H9 (cell line): ENCODE measurements around the gene MORC1. TPM values are rescaled to one million over a fixed set of nuclear protein-coding genes. Genes with fewer than 3 reads are reported as not detected.

Source experiments
- DNase-seq: peaks from one replicate; pipeline ENCODE4 v3.0.0-alpha.2; 2017
- H2AFZ ChIP-seq: one replicate; pipeline ENCODE4 v1.6.1; 2013; ENCODE audit warnings: mild to moderate bottlenecking, low read length, control low read depth, moderate library complexity
- H2AK5ac ChIP-seq: 2 replicates; pipeline ENCODE4 v1.6.1; 2013; ENCODE audit warnings: low read length, control low read depth, mixed read lengths; ENCODE audit not compliant: insufficient read length
- H2BK120ac ChIP-seq: one replicate; pipeline ENCODE4 v1.6.1; 2013; ENCODE audit warnings: low read depth, mild to moderate bottlenecking, low read length, control low read depth, inconsistent platforms; ENCODE audit not compliant: poor library complexity, severe bottlenecking
- H2BK12ac ChIP-seq: 2 replicates; pipeline ENCODE4 v1.6.1; 2013; ENCODE audit warnings: low read length, control low read depth, mixed read lengths, low read depth; ENCODE audit not compliant: insufficient read length
- H2BK15ac ChIP-seq: 2 replicates; pipeline ENCODE4 v1.6.1; 2013; ENCODE audit warnings: low read depth, low read length, control low read depth
- H2BK20ac ChIP-seq: one replicate; pipeline ENCODE4 v1.6.1; 2013; ENCODE audit warnings: low read depth, mild to moderate bottlenecking, low read length, control low read depth, inconsistent platforms; ENCODE audit not compliant: poor library complexity, severe bottlenecking
- H2BK5ac ChIP-seq: 2 replicates; pipeline ENCODE4 v1.6.1; 2013; ENCODE audit warnings: low read length, control low read depth, mixed read lengths; ENCODE audit not compliant: insufficient read length
- H3K14ac ChIP-seq: 2 replicates; pipeline ENCODE4 v1.6.1; 2013; ENCODE audit warnings: low read length, control low read depth; ENCODE audit not compliant: insufficient read depth
- H3K18ac ChIP-seq: 2 replicates; pipeline ENCODE4 v1.6.1; 2013; ENCODE audit warnings: low read depth, mild to moderate bottlenecking, mixed read lengths, low read length, control low read depth; ENCODE audit not compliant: insufficient read length
- H3K23ac ChIP-seq: 2 replicates; pipeline ENCODE4 v1.6.1; 2013; ENCODE audit warnings: low read length, control low read depth, mixed read lengths, low read depth; ENCODE audit not compliant: insufficient read length
- H3K23me2 ChIP-seq: 2 replicates; pipeline ENCODE4 v1.6.1; 2013; ENCODE audit warnings: low read depth, mild to moderate bottlenecking, mixed read lengths, low read length, control low read depth; ENCODE audit not compliant: insufficient read length, poor library complexity, severe bottlenecking
- H3K27ac ChIP-seq: 2 replicates; pipeline ENCODE4 v1.5.1; 2013; ENCODE audit warnings: low read length, control low read depth, mixed read lengths, low read depth; ENCODE audit not compliant: insufficient read length
- H3K27me3 ChIP-seq: 2 replicates; pipeline ENCODE4 v1.6.1; 2013; ENCODE audit warnings: low read length, control low read depth, inconsistent platforms; ENCODE audit not compliant: insufficient read depth
- H3K4ac ChIP-seq: 2 replicates; pipeline ENCODE4 v1.6.1; 2013; ENCODE audit warnings: low read depth, mild to moderate bottlenecking, control low read depth, inconsistent platforms, low read length, moderate library complexity
- H3K4me1 ChIP-seq: 2 replicates; pipeline ENCODE4 v1.6.1; 2013; ENCODE audit warnings: low read length, control low read depth, inconsistent platforms; ENCODE audit not compliant: insufficient read depth
- H3K4me2 ChIP-seq: 2 replicates; pipeline ENCODE4 v1.6.1; 2013; ENCODE audit warnings: low read length, control low read depth, mixed read lengths; ENCODE audit not compliant: insufficient read length, insufficient read depth
- H3K56ac ChIP-seq: 2 replicates; pipeline ENCODE4 v1.6.1; 2013; ENCODE audit warnings: low read depth, mild to moderate bottlenecking, mixed read lengths, low read length, control low read depth; ENCODE audit not compliant: insufficient read length
- H3K79me1 ChIP-seq: 2 replicates; pipeline ENCODE4 v1.6.1; 2013; ENCODE audit warnings: low read depth, mild to moderate bottlenecking, moderate library complexity, low read length, control low read depth, inconsistent platforms; ENCODE audit not compliant: insufficient read depth, poor library complexity, severe bottlenecking
- H3K79me2 ChIP-seq: 2 replicates; pipeline ENCODE4 v1.6.1; 2013; ENCODE audit warnings: low read length, control low read depth, inconsistent platforms; ENCODE audit not compliant: insufficient read depth
- H3K9ac ChIP-seq: 2 replicates; pipeline ENCODE4 v1.6.1; 2013; ENCODE audit warnings: low read length, control low read depth, mixed read lengths; ENCODE audit not compliant: insufficient read length; ENCODE audit errors: extremely low read depth
- H3K9me3 ChIP-seq: one replicate; pipeline ENCODE4 v1.6.1; 2013; ENCODE audit warnings: low read depth, low read length, inconsistent platforms; ENCODE audit not compliant: control insufficient read depth
- H3T11ph ChIP-seq: one replicate; pipeline ENCODE4 v1.6.1; 2013; ENCODE audit warnings: mild to moderate bottlenecking, low read length, control low read depth, inconsistent platforms
- H4K20me1 ChIP-seq: one replicate; pipeline ENCODE4 v1.6.1; 2013; ENCODE audit not compliant: control insufficient read depth, insufficient read length, insufficient read depth
- H4K5ac ChIP-seq: 2 replicates; pipeline ENCODE4 v1.6.1; 2013; ENCODE audit warnings: low read depth, mild to moderate bottlenecking, mixed read lengths, low read length, control low read depth; ENCODE audit not compliant: insufficient read length
- H4K8ac ChIP-seq: replicated peaks from 2 replicates; pipeline ENCODE4 v1.6.1; 2013; ENCODE audit warnings: low read length, control low read depth, mixed read lengths, low read depth; ENCODE audit not compliant: insufficient read length
- H4K91ac ChIP-seq: 2 replicates; pipeline ENCODE4 v1.6.1; 2013; ENCODE audit warnings: low read depth, mild to moderate bottlenecking, moderate library complexity, mixed read lengths, low read length, control low read depth; ENCODE audit not compliant: insufficient read length
- H3K27ac Mint-ChIP-seq, 3 experiments: 2 replicates in 2 of 3; 3 replicates in 1 of 3; pipeline ENCODE4 v1.8.0; 2020 to 2021; ENCODE audit warnings: mixed read lengths in 3 of 3, mild to moderate bottlenecking in 1 of 3, moderate library complexity in 1 of 3
- H3K27me3 Mint-ChIP-seq: 2 replicates; pipeline ENCODE4 v1.8.0; 2021; ENCODE audit warnings: low read depth, mild to moderate bottlenecking, moderate library complexity, mixed read lengths
- H3K36me3 Mint-ChIP-seq, 3 experiments: 2 replicates in 2 of 3; 3 replicates in 1 of 3; pipeline ENCODE4 v1.8.0; 2020 to 2021; ENCODE audit warnings: low read depth in 3 of 3, mixed read lengths in 3 of 3; ENCODE audit not compliant: insufficient read depth in 1 of 3
- H3K4me1 Mint-ChIP-seq, 2 experiments: 2 replicates each; pipeline ENCODE4 v1.8.0; 2020; ENCODE audit warnings: mixed read lengths in 2 of 2
- H3K4me3 Mint-ChIP-seq, 2 experiments: 2 replicates in 1 of 2; 3 replicates in 1 of 2; pipeline ENCODE4 v1.8.0; 2020 to 2021; ENCODE audit warnings: mild to moderate bottlenecking in 2 of 2, mixed read lengths in 2 of 2, moderate library complexity in 1 of 2
- H3K9me3 Mint-ChIP-seq, 2 experiments: 2 replicates in 1 of 2; 3 replicates in 1 of 2; pipeline ENCODE4 v1.8.0; 2020; ENCODE audit warnings: mild to moderate bottlenecking in 2 of 2, mixed read lengths in 2 of 2, moderate library complexity in 1 of 2
- CTCF ChIP-seq: fragments of 200-600 bp; sonication (generic); conservative IDR thresholded peaks from 3 replicates; pipeline ENCODE4 v1.8.0; 2021; ENCODE audit warnings: antibody characterized with exemption, mild to moderate bottlenecking
- WGBS: extraction: QIAGEN DNeasy Blood & Tissue Kit; methylation state at CpG from one replicate; pipeline ENCODE4 v1.1.7; 2013; ENCODE audit warnings: missing lambda C conversion rate, low lambda C conversion rate, mixed read lengths; ENCODE audit not compliant: insufficient read length; ENCODE audit errors: extremely low coverage; 5-methylcytosine and 5-hydroxymethylcytosine counted together
- total RNA-seq: library from RNA; stranded (reverse); gene quantifications from 2 replicates; pipeline ENCODE4 v1.2.1, GENCODE V29; 2021

Gene MORC1
- total RNA-seq, 1 experiment from 2014 or later: not detected

- H3K18ac ChIP-seq: no peak overlapping the region
Observed at GRCh38 chr3:109066864-109067263, 51.1 kb downstream of the MORC1 start.

More at GRCh38 chr3:109066864-109067263, 51.1 kb downstream of the MORC1 start:
- H2BK5ac ChIP-seq: no peak overlapping the region
- H4K91ac ChIP-seq: no peak overlapping the region
- H3K27me3 ChIP-seq: no peaks in the 10 kb centered on the region
- WGBS: no CpG with 5 or more reads among the region's 3 CpGs
- Mint-ChIP-seq H3K4me3 (no peak overlapping the region), H3K27me3 (no peaks in the 10 kb centered on the region), H3K4me1 (peaks cover 3 to 9% of the 10 kb centered on the region in 2 experiments; a peak in 3 of 4 replicates), H3K27ac (no peak overlapping the region), H3K36me3 (no peaks in the 10 kb centered on the region), H3K9me3 (no peaks in the 10 kb centered on the region)
- no peaks in the 10 kb centered on the region for H3K4me1 ChIP-seq
- H3K23me2 ChIP-seq: no peaks in the 10 kb centered on the region
- no peak overlapping the region for H3K27ac ChIP-seq
- no peak overlapping the region for H3K4ac ChIP-seq
- H3K9me3 ChIP-seq: no peaks in the 10 kb centered on the region
- H2AFZ ChIP-seq: no peak overlapping the region
- no peak overlapping the region for H2BK20ac ChIP-seq
- H4K20me1 ChIP-seq: no peaks in the 10 kb centered on the region
- no peak overlapping the region for H3K9ac ChIP-seq
- H3K79me1 ChIP-seq: no peaks in the 10 kb centered on the region
- no peak for TF ChIP-seq CTCF
- DNase-seq: no peak
- H4K5ac ChIP-seq: no peak overlapping the region
- no peak overlapping the region for H3K4me2 ChIP-seq
- no peak overlapping the region for H4K8ac ChIP-seq
- no peak overlapping the region for H2BK120ac ChIP-seq
- no peaks in the 10 kb centered on the region for H3K79me2 ChIP-seq
- H3K23ac ChIP-seq: no peak overlapping the region
- H2AK5ac ChIP-seq: no peak overlapping the region
- H3K14ac ChIP-seq: no peak overlapping the region
- H2BK12ac ChIP-seq: no peak overlapping the region
- H2BK15ac ChIP-seq: no peak overlapping the region
- H3K56ac ChIP-seq: no peak overlapping the region
- no peak overlapping the region for H3T11ph ChIP-seq
